HG03280 (cell line): Measurements from ENCODE around the gene E2F1.
"Not testable (repeated sequence)": the region's sequence is repeated elsewhere in the genome, so short reads cannot be mapped to it uniquely, and the experiment has no call there.

Source experiments
- ATAC-seq: cut with Tn5 transposase; IDR thresholded peaks from one replicate; pipeline ENCODE4 v1.9.1; 2021; ENCODE audit warnings: mild to moderate bottlenecking, moderate library complexity; ENCODE audit not compliant: unreplicated experiment

Gene E2F1

DNA sequence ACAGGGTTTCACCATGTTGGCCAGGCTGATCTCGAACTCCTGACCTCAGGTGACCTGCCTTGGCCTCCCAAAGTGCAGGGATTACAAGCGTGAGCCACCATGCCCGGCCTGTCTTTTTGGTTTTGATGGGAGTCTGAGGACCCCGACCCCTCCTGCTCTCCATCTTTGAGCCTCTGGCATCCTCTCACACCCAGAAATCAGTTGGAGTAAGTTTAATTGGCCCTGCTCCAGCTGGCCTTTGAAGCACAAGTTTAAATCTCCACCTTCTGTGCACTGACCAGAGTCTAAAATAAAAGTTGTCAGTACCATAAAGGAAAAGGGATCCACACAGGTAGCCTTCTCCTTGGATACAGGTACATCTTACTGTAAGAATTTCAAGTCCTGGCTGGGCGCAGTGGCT, 40.0 kb downstream of the E2F1 start:
- ATAC-seq: no peak

- no peak for ATAC-seq
These were observed 40.8 kb downstream of the E2F1 start for GRCh38 chr20:33645396-33645795.

DNA sequence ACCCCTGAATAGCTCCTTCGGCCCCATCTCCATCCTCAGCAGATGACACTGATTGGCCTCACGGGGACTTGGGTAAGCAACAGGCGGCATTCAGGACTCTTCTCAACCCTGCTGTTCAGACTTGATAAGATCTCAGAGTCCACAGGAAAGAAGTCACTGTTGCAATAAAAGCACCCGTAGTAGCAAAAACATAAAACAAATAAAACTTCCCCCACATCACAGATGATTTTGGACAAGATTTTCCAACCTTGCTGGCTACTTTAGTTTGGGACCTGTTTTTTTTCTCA, 41.2 kb downstream of the E2F1 start:
- ATAC-seq: no peak

- no peak for ATAC-seq
These were observed 41.7 kb downstream of the E2F1 start for GRCh38 chr20:33644313-33645071.

GRCh38 chr20:33640287-33640686, 45.9 kb downstream of the E2F1 start:
- ATAC-seq: no peak

- no peak for ATAC-seq
These were observed 49.4 kb downstream of the E2F1 start for GRCh38 chr20:33636776-33637175.

DNA sequence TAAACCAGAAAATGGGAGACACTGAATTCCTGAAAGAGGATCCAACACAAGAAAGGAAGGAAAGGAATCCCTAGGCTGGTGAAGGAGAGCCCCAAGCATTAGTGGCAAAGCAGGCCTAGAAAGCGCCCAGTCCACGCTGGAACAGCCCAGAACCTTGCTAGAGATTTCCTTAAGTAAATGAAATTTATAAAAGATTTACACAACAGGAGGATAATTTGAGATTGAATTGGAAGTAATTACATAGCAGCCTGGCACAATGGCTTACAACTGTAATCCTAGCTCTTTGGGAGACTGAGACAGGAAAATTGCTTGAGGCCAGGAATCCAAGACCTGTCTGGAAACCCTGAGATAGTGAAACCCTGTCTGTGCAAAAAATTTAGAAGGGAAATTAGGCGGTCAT, 50.8 kb downstream of the E2F1 start:
- ATAC-seq: no peak

- ATAC-seq: not testable (repeated sequence)
These were observed 54.3 kb downstream of the E2F1 start for GRCh38 chr20:33631910-33632309.

GRCh38 chr20:33630507-33630906, 55.7 kb downstream of the E2F1 start:
- ATAC-seq: no peak

- ATAC-seq: no peak
These were observed 56.2 kb downstream of the E2F1 start for GRCh38 chr20:33629979-33630378.

DNA sequence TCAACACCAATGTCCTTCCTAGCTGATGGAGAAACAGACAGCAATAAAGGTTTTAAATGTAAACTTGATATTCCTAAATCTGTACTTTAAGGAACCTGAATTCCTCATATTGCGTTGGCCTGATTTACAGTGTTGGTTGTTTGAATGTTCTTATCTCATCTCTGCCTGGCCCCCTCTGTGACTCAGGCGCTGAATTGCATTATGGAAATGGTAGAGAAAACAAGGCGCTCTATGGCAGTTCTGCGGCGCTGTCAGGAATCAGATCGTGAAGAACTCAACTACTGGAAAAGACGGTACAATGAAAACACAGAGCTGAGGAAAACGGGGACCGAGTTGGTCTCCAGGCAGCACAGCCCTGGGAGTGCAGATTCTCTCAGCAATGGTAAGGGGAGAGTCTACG, 56.7 kb downstream of the E2F1 start:
- no peak for ATAC-seq

- ATAC-seq: no peak
These were observed 58.5 kb downstream of the E2F1 start for GRCh38 chr20:33627577-33628216.

DNA sequence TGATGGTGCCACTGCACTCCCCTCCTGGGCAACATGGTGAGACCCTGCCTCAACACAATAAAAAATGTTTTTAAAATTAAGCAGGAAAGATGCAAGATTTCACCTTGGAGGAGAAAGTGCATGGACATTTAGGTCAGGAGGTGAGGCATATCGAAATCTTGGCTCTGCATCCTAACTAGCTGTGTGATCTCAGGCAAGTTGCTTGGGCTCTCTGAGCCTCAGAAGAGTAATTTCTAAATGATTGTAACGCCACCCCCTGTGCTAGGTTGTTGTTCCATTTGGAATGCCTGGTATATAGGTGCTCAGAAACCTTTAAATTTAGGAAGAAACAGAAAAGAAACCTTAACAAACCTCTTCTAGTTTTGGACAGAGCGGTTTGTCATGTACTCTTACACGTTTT, 60.0 kb downstream of the E2F1 start:
- ATAC-seq: no peak
